Large intestine (tissue), 3 donors: ENCODE results near the gene TNRC6C. TPM values are rescaled to one million over a fixed set of nuclear protein-coding genes. Genes with fewer than 3 reads are reported as not detected.

Source experiments
- DNase-seq, 2 donors: peaks; one replicate each; pipeline versions ENCODE4 v3.0.0 to v3.0.0-alpha.2; 2013
- H3K27ac ChIP-seq: one replicate; pipeline ENCODE4 v1.5.1; 2013; ENCODE audit warnings: low read length
- H3K27me3 ChIP-seq: 2 replicates; pipeline ENCODE4 v1.6.1; 2013; ENCODE audit warnings: low read length; ENCODE audit not compliant: control insufficient read depth, insufficient read depth
- H3K36me3 ChIP-seq: 2 replicates; pipeline ENCODE4 v1.6.1; 2013; ENCODE audit warnings: low read length; ENCODE audit not compliant: control insufficient read depth, insufficient read depth
- H3K4me1 ChIP-seq: one replicate; pipeline ENCODE4 v1.6.1; 2013; ENCODE audit warnings: low read length; ENCODE audit not compliant: control insufficient read depth, insufficient read depth
- H3K4me3 ChIP-seq: one replicate; pipeline ENCODE4 v1.5.1; 2013; ENCODE audit warnings: low read length
- H3K9me3 ChIP-seq: one replicate; pipeline ENCODE4 v1.6.1; 2013; ENCODE audit warnings: mild to moderate bottlenecking, low read depth, low read length, moderate library complexity; ENCODE audit not compliant: control insufficient read depth
- WGBS: methylation state at CpG from one replicate; pipeline ENCODE4 v1.1.5; 2013; ENCODE audit warnings: low lambda C conversion rate; ENCODE audit not compliant: insufficient coverage; 5-methylcytosine and 5-hydroxymethylcytosine counted together
- polyA plus RNA-seq: library from polyadenylated mRNA; unstranded; fragments of 120-200 nt; gene quantifications from one replicate; pipeline ENCODE4 v1.2.1, GENCODE V29; 2013

The TNRC6C gene
- polyA plus RNA-seq, 1 donor, result 6.5 TPM

GRCh38 chr17:78043031-78043430 is 84.5 kb downstream of the TNRC6C start:
- WGBS, result no CpG with 5 or more reads among the region's 1 CpG
- Histone ChIP-seq H3K9me3 (no peaks in the 10 kb centered on the region), H3K27me3 (no peaks in the 10 kb centered on the region), H3K4me1 (no peaks in the 10 kb centered on the region), H3K27ac (no peak overlapping the region), H3K4me3 (no peak overlapping the region), H3K36me3 (no peaks in the 10 kb centered on the region)
- no peak for DNase-seq

- no peak for DNase-seq
- WGBS, result no CpG with 5 or more reads among the region's 3 CpGs
- Histone ChIP-seq H3K4me1 (no peaks in the 10 kb centered on the region), H3K4me3 (no peak overlapping the region), H3K9me3 (no peaks in the 10 kb centered on the region), H3K27me3 (no peaks in the 10 kb centered on the region), H3K36me3 (peaks cover 6% of the 10 kb centered on the region), H3K27ac (no peak overlapping the region)
Observed at GRCh38 chr17:78044280-78044835, 85.9 kb downstream of the TNRC6C start.

- no peaks in the 10 kb centered on the region for H3K9me3 ChIP-seq
- no peaks in the 10 kb centered on the region for H3K27me3 ChIP-seq
- 100% methylated on average over 1 of the region's 5 CpGs for WGBS
- no peak for DNase-seq
- H3K36me3 ChIP-seq, result peaks cover 16% of the 10 kb centered on the region
- H3K4me1 ChIP-seq, result no peaks in the 10 kb centered on the region
- H3K4me3 ChIP-seq, result no peak overlapping the region
- H3K27ac ChIP-seq, result no peak overlapping the region
Observed at GRCh38 chr17:78045316-78045715, 86.8 kb downstream of the TNRC6C start.

GRCh38 chr17:78046923-78047322 is 88.4 kb downstream of the TNRC6C start:
- Histone ChIP-seq H3K4me3 (no peak overlapping the region), H3K27me3 (no peaks in the 10 kb centered on the region), H3K9me3 (no peaks in the 10 kb centered on the region), H3K36me3 (peaks cover 27% of the 10 kb centered on the region), H3K4me1 (no peaks in the 10 kb centered on the region), H3K27ac (no peak overlapping the region)
- no CpG with 5 or more reads among the region's 2 CpGs for WGBS
- no peak for DNase-seq

GRCh38 chr17:78048346-78049292 is 90.1 kb downstream of the TNRC6C start:
- DNase-seq, result no peak
- H3K9me3 ChIP-seq, result no peaks in the 10 kb centered on the region
- no peaks in the 10 kb centered on the region for H3K27me3 ChIP-seq
- no peaks in the 10 kb centered on the region for H3K4me1 ChIP-seq
- 100% methylated on average over 4 of the region's 10 CpGs for WGBS
- H3K36me3 ChIP-seq, result peaks cover 35% of the 10 kb centered on the region
- no peak overlapping the region for H3K27ac ChIP-seq
- H3K4me3 ChIP-seq, result no peak overlapping the region

DNA sequence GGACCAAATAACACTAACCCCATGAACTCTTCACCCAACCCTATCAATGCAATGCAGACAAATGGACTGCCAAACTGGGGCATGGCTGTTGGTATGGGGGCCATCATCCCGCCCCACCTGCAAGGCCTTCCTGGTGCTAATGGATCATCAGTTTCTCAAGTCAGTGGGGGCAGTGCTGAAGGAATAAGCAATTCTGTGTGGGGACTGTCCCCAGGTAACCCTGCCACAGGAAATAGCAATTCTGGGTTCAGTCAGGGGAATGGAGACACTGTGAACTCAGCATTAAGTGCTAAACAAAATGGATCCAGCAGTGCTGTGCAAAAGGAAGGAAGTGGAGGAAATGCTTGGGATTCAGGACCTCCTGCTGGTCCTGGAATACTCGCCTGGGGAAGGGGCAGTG is 91.1 kb downstream of the TNRC6C start:
- no CpG with 5 or more reads among the region's 2 CpGs for WGBS
- Histone ChIP-seq H3K27ac (no peak overlapping the region), H3K9me3 (no peaks in the 10 kb centered on the region), H3K36me3 (peaks cover 38% of the 10 kb centered on the region), H3K4me1 (no peaks in the 10 kb centered on the region), H3K4me3 (no peak overlapping the region), H3K27me3 (no peaks in the 10 kb centered on the region)
- no peak for DNase-seq

GRCh38 chr17:78051186-78051972 is 92.9 kb downstream of the TNRC6C start:
- Histone ChIP-seq H3K27me3 (no peaks in the 10 kb centered on the region), H3K4me3 (no peak overlapping the region), H3K9me3 (no peaks in the 10 kb centered on the region), H3K4me1 (no peaks in the 10 kb centered on the region), H3K27ac (no peak overlapping the region), H3K36me3 (peaks cover 44% of the 10 kb centered on the region)
- 100% methylated on average over 2 of the region's 19 CpGs for WGBS
- DNase-seq, result no peak

DNA sequence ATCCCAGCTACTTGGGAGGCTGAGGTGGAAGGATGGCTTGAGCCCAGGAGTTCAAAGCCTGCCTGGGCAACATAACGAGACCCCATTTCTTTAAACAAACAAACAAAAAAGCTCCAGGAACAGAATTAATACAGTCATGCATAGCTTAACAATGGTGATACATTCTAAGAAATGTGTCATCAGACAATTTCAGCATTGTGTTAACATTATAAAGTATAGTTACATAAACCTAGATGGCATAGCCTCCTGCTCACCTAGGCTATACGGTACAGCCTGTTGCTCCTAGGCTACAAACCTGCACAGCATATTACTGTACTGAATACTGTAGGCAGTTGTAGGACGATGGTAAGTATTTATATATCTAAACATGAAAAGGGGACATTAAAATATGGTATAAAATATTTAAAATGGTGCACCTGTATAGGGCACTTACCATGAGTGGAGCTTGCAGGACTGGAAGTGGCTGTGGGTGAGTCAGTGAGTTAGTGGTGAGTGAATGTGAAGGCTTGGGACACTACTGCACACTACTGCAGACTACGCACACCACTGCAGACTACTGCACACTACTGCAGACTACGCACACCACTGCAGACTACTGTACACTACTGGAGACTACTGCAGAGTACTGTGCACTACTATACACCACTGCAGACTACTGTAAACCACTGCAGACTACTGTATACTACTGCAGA is 95.4 kb downstream of the TNRC6C start:
- H3K36me3 ChIP-seq, result peaks cover 42% of the 10 kb centered on the region
- no CpG with 5 or more reads among the region's 5 CpGs for WGBS
- DNase-seq, result no peak
- no peaks in the 10 kb centered on the region for H3K27me3 ChIP-seq
- no peaks in the 10 kb centered on the region for H3K9me3 ChIP-seq
- H3K4me1 ChIP-seq, result no peaks in the 10 kb centered on the region
- no peak overlapping the region for H3K27ac ChIP-seq
- H3K4me3 ChIP-seq, result no peak overlapping the region

- WGBS, result no CpG with 5 or more reads among the region's 3 CpGs
- no peak overlapping the region for H3K27ac ChIP-seq
- no peak overlapping the region for H3K4me3 ChIP-seq
- DNase-seq, result peak; percentile 7 to 34
- H3K9me3 ChIP-seq, result no peaks in the 10 kb centered on the region
- no peaks in the 10 kb centered on the region for H3K27me3 ChIP-seq
- no peaks in the 10 kb centered on the region for H3K4me1 ChIP-seq
- H3K36me3 ChIP-seq, result peaks cover 14% of the 10 kb centered on the region
Observed at GRCh38 chr17:78057113-78057740, 98.7 kb downstream of the TNRC6C start.
